A549 (cell line): Measurements from ENCODE around the gene TOM1L2.

Experiments used
- CEBPB ChIP-seq, 2 experiments: fragments of >200 bp in 1 of 2; sonication (Bioruptor Twin) in 1 of 2; formaldehyde crosslinking in 1 of 2; IDR thresholded peaks; 2 replicates each; pipeline ENCODE4 v1.6.1; 2012 to 2016
- EP300 ChIP-seq, 2 experiments: fragments of >200 bp; sonication (Bioruptor Twin); formaldehyde crosslinking; IDR thresholded peaks; 2 replicates in 1 of 2; 3 replicates in 1 of 2; pipeline ENCODE4 v1.6.1; 2016 to 2017
- MYC ChIP-seq: IDR thresholded peaks from 2 replicates; pipeline ENCODE4 v1.6.1; 2012; ENCODE audit warnings: mild to moderate bottlenecking, inconsistent platforms, low read length, improper control_type of control experiment, borderline replicate concordance
- TF ChIP-seq, protein P1 (sequence below): fragments of >200 bp; sonication (Bioruptor Twin); formaldehyde crosslinking; IDR thresholded peaks from 3 replicates; pipeline ENCODE4 v1.5.1; 2016
- TF ChIP-seq, protein P2 (sequence below): fragments of 150-350 bp; IDR thresholded peaks from 2 replicates; pipeline ENCODE4 v1.6.1; 2014; ENCODE audit warnings: low read depth, mild to moderate bottlenecking, low read length
- TF ChIP-seq, protein P3 (sequence below): fragments of 200-600 bp; sonication (generic); IDR thresholded peaks from 2 replicates; pipeline ENCODE4 v1.6.1; 2016; ENCODE audit warnings: antibody characterized with exemption, mild to moderate bottlenecking, moderate library complexity

DNA sequence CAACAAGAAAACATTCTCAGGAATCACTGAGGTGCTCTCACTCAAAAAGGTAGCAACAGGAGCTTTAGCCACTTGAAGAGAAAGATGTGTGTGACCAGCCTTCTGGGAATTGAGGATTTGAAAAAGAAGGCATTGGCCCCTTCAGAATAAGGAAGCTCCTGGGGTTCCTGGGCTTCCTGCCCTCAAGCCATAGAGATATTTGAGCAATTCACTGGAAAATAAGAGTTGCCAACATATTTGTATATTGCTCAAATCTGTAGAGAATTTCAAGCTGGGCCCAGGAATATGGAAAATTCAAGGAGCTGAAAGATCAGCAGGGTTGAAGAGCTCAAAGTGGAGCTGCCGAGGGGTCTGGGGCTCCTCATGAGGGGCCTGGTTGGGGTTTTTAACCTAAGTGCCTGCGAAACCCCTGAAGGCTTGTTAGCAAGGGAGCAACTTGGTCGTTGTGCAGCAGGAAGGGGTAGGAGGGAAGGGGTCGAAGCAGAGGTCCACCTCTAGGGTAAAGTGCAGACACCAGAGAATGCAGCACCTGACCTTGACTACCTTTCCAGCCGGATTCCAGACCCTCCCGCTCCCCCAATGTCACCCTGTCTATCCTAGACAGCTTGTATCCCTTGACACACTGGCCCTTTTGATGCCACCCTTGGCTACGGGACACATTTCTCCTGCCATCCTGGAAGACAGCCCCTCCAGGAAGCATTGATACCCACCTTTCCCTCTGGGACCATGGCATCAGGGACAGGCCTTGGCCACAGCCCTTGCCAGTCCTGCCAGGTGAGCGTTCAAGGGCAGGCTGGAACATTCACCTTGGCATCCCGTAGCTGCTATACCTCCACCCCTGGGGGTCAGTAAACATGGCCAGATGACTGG is 67.8 kb downstream of the TOM1L2 start:
- TF ChIP-seq, protein P1, sequence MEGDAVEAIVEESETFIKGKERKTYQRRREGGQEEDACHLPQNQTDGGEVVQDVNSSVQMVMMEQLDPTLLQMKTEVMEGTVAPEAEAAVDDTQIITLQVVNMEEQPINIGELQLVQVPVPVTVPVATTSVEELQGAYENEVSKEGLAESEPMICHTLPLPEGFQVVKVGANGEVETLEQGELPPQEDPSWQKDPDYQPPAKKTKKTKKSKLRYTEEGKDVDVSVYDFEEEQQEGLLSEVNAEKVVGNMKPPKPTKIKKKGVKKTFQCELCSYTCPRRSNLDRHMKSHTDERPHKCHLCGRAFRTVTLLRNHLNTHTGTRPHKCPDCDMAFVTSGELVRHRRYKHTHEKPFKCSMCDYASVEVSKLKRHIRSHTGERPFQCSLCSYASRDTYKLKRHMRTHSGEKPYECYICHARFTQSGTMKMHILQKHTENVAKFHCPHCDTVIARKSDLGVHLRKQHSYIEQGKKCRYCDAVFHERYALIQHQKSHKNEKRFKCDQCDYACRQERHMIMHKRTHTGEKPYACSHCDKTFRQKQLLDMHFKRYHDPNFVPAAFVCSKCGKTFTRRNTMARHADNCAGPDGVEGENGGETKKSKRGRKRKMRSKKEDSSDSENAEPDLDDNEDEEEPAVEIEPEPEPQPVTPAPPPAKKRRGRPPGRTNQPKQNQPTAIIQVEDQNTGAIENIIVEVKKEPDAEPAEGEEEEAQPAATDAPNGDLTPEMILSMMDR = no peak
- TF ChIP-seq, protein P2, sequence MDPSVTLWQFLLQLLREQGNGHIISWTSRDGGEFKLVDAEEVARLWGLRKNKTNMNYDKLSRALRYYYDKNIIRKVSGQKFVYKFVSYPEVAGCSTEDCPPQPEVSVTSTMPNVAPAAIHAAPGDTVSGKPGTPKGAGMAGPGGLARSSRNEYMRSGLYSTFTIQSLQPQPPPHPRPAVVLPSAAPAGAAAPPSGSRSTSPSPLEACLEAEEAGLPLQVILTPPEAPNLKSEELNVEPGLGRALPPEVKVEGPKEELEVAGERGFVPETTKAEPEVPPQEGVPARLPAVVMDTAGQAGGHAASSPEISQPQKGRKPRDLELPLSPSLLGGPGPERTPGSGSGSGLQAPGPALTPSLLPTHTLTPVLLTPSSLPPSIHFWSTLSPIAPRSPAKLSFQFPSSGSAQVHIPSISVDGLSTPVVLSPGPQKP = no peak
- TF ChIP-seq MYC (no peak), EP300 (IDR thresholded peaks at IDR 0.05) (no peak), CEBPB (IDR thresholded peaks at IDR 0.05) (no peak)
- TF ChIP-seq, protein P3, sequence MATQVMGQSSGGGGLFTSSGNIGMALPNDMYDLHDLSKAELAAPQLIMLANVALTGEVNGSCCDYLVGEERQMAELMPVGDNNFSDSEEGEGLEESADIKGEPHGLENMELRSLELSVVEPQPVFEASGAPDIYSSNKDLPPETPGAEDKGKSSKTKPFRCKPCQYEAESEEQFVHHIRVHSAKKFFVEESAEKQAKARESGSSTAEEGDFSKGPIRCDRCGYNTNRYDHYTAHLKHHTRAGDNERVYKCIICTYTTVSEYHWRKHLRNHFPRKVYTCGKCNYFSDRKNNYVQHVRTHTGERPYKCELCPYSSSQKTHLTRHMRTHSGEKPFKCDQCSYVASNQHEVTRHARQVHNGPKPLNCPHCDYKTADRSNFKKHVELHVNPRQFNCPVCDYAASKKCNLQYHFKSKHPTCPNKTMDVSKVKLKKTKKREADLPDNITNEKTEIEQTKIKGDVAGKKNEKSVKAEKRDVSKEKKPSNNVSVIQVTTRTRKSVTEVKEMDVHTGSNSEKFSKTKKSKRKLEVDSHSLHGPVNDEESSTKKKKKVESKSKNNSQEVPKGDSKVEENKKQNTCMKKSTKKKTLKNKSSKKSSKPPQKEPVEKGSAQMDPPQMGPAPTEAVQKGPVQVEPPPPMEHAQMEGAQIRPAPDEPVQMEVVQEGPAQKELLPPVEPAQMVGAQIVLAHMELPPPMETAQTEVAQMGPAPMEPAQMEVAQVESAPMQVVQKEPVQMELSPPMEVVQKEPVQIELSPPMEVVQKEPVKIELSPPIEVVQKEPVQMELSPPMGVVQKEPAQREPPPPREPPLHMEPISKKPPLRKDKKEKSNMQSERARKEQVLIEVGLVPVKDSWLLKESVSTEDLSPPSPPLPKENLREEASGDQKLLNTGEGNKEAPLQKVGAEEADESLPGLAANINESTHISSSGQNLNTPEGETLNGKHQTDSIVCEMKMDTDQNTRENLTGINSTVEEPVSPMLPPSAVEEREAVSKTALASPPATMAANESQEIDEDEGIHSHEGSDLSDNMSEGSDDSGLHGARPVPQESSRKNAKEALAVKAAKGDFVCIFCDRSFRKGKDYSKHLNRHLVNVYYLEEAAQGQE = no peak
